Kidney epithelial cell (primary cell): ENCODE data around the gene KCNJ12. TPM values are rescaled to one million over a fixed set of nuclear protein-coding genes. Genes with fewer than 3 reads are reported as not detected.

Experiments
- DNase-seq: peaks from one replicate; pipeline ENCODE4 v3.0.0-alpha.2; 2010; ENCODE audit warnings: low read depth
- H3K27me3 ChIP-seq: 2 replicates; pipeline ENCODE4 v1.6.0; 2011; ENCODE audit warnings: low read length; ENCODE audit not compliant: control insufficient read depth, insufficient read depth
- H3K36me3 ChIP-seq: 2 replicates; pipeline ENCODE4 v1.5.1; 2011; ENCODE audit warnings: low read length; ENCODE audit not compliant: control insufficient read depth, insufficient read depth
- H3K4me3 ChIP-seq: 2 replicates; pipeline ENCODE4 v1.5.1; 2011; ENCODE audit warnings: low read depth, mild to moderate bottlenecking, control low read depth, low read length
- total RNA-seq: library from RNA; depleted of rRNA; stranded (reverse); fragments of >200 nt; gene quantifications from 2 replicates; pipeline ENCODE4 v1.2.3, GENCODE V29; 2015
- TF ChIP-seq, protein P1 (sequence below): IDR thresholded peaks from 2 replicates; pipeline ENCODE4 v1.5.1; 2011; ENCODE audit warnings: mild to moderate bottlenecking, moderate library complexity, low read length, control low read depth, inconsistent platforms; ENCODE audit not compliant: insufficient read depth, poor library complexity, severe bottlenecking

KCNJ12 gene
- total RNA-seq, 1 donor from 2014 or later, result 2.5 TPM

DNA sequence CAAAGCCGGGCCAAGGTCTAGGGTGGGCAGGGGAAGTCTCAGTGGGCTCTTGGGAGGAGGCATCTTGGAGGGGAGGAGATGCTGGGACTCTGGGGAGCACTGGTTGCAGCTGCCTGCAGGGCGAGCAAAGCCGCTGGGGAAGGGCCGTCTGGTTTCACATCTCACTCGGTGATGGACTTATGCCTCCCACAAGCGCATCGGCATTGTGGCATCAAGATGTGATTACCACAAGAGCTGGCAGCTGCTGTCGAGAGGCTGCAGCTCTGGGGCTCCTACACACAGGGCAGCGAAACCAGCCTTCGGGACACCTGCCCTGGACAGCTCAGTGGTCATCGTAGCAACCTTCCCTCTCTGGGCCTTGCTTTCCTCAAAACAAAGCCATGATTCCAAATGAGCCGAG lies 3.1 kb upstream of the KCNJ12 start:
- Histone ChIP-seq H3K4me3 (no peak overlapping the region), H3K36me3 (no peaks in the 10 kb centered on the region), H3K27me3 (peaks cover 37% of the 10 kb centered on the region)
- DNase-seq, result no peak
- TF ChIP-seq, protein P1, sequence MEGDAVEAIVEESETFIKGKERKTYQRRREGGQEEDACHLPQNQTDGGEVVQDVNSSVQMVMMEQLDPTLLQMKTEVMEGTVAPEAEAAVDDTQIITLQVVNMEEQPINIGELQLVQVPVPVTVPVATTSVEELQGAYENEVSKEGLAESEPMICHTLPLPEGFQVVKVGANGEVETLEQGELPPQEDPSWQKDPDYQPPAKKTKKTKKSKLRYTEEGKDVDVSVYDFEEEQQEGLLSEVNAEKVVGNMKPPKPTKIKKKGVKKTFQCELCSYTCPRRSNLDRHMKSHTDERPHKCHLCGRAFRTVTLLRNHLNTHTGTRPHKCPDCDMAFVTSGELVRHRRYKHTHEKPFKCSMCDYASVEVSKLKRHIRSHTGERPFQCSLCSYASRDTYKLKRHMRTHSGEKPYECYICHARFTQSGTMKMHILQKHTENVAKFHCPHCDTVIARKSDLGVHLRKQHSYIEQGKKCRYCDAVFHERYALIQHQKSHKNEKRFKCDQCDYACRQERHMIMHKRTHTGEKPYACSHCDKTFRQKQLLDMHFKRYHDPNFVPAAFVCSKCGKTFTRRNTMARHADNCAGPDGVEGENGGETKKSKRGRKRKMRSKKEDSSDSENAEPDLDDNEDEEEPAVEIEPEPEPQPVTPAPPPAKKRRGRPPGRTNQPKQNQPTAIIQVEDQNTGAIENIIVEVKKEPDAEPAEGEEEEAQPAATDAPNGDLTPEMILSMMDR, result no peak

DNA sequence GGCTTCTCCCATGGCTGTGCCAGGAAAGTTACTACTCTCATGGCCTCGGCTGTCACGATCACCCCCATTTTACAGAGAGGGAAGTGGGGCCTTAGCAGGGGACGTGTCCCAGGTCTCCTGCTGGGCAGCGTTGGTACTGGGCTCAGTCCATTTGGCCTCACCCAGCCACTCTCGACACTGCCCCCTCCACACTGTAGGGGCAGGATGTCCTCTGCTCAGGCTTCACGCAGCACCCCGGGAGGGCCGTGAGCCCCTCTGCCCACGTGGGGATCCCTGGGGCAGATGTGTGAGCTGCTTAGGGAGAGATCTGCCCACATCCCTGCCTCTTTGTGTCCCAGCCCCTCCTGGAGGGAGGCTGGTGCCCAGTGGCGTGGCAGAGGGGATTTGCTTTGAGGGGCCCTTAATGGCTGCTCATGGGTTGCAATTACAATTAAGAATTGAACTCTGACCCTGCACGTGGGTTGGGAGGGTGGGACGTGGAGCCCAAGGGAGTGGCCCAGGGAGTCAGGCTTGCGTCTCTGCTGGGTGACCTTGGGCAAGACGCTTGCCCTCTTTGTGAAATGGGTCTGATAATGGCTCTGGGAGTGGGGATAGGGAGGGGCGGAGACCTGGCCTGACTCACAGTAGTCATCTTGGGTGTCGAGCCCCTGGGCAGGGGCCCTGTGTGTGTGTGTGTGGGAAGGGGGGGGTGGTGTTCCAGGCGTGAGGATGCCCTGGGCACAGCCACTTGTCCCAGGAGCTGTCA lies 2.3 kb upstream of the KCNJ12 start:
- no peak for DNase-seq
- TF ChIP-seq, protein P1, result no peak
- H3K36me3 ChIP-seq, result no peaks in the 10 kb centered on the region
- H3K4me3 ChIP-seq, result no peak overlapping the region
- peaks cover 45% of the 10 kb centered on the region for H3K27me3 ChIP-seq

DNA sequence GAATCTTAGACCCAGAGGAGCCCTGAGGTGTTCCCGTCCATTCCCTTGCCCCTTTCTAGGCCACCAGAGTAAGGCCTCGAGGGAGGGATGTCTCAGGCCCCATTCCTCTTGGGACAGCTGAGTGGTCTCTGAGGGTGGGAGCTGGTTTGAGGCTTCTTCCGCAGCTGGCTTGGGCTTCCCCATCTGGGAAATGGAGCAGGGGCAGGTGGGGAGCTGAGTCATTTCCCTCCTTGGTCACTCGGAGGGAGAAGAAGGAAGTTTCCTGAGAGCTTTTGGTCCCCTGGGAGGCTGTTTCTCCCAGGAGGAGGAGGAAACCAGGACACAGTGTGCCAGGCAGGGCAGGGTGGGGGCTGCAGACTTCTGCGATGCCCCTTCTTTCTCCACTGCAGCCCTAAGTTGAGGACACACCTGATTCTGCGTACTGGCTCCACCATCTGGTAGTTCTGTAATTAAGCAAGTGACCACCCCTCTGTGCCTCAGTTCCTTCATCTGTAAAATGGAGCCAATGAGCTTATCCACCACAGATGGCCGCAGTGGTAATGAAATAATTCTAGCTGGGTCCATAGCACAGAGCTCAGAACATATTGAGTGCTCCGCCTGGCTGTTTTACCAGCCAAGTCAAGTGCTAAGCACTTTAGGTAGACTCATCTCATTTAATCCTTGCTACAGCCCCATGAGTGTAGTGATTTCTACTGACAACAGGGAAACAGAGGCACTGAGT lies 1.6 kb upstream of the KCNJ12 start:
- no peaks in the 10 kb centered on the region for H3K36me3 ChIP-seq
- H3K4me3 ChIP-seq, result no peak overlapping the region
- peaks cover 49% of the 10 kb centered on the region for H3K27me3 ChIP-seq
- no peak for DNase-seq
- TF ChIP-seq, protein P1, result no peak

DNA sequence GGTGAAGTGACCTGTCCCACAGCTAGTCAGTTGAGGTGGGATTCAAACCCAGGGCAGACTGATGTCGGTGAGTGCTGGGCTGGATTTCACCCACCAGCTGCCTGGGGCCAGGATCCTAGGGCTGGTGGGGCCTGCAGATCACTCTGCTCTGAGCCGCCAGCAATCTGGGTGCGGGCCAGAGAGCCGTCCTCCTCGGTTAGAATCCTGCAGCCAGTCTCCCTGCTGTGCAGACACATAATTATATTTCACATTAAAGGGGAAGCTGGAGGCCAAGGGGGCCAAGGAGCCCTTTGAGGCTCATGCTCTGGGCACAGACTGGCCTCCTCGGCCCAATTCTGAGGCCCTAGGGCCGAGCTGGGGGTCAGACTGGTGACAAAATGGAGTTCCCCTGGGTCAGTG lies 996 bp upstream of the KCNJ12 start:
- peaks cover 49% of the 10 kb centered on the region for H3K27me3 ChIP-seq
- no peak overlapping the region for H3K4me3 ChIP-seq
- DNase-seq, result no peak

DNA sequence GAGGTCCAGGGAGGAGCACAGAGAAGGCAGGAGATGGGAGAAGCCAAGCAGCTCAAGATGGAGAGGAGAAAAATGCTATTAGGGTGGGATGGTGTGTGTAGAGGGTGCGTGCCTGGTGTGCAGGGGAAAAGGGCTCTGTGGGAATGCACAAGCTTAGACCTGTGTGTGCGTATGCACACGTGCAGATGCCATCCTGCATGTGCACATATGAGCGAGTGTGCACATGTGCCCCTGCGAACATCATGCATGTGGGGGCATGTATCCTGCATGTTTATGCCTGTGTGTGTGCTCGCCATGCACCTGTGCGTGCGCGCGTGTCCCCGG lies 438 bp upstream of the KCNJ12 start:
- no peak overlapping the region for H3K4me3 ChIP-seq
- no peak for DNase-seq
- TF ChIP-seq, protein P1, result no peak
- no peaks in the 10 kb centered on the region for H3K36me3 ChIP-seq
- peaks cover 49% of the 10 kb centered on the region for H3K27me3 ChIP-seq

More for the DNA sequence above, 996 bp upstream of the KCNJ12 start:
- TF ChIP-seq, protein P1, result no peak
- no peaks in the 10 kb centered on the region for H3K36me3 ChIP-seq
